Bronchial epithelial cell (primary cell): Measurements from ENCODE around the gene NYNRIN. TPM values are rescaled to one million over a fixed set of nuclear protein-coding genes. Genes with fewer than 3 reads are reported as not detected.

Experiments used
- DNase-seq: peaks from one replicate; pipeline ENCODE4 v3.0.0-alpha.2; 2010; ENCODE audit warnings: low read depth
- FAIRE-seq: peaks from 2 replicates; lab custom pipeline; 2011; peaks lifted over from hg19 to GRCh38; lab: Jason Lieb, UNC
- H3K27me3 ChIP-seq: 2 replicates; pipeline ENCODE4 v1.5.1; 2011; ENCODE audit warnings: low read length; ENCODE audit not compliant: control insufficient read depth, insufficient read depth
- H3K36me3 ChIP-seq: 2 replicates; pipeline ENCODE4 v1.5.1; 2011; ENCODE audit warnings: low read length; ENCODE audit not compliant: control insufficient read depth, insufficient read depth
- H3K4me3 ChIP-seq: 2 replicates; pipeline ENCODE4 v1.5.1; 2011; ENCODE audit warnings: mild to moderate bottlenecking, low read depth, low read length, control low read depth
- total RNA-seq: library from RNA; depleted of rRNA; stranded (reverse); fragments of >200 nt; gene quantifications from 2 replicates; pipeline ENCODE4 v1.2.1, GENCODE V29; 2014
- TF ChIP-seq, protein P1 (sequence below): IDR thresholded peaks from 2 replicates; pipeline ENCODE4 v1.5.1; 2011; ENCODE audit warnings: mild to moderate bottlenecking, moderate library complexity, low read length, control low read depth, inconsistent platforms; ENCODE audit not compliant: insufficient read depth, severe bottlenecking

Gene NYNRIN
- total RNA-seq, 1 donor from 2014 or later = 2.6 TPM

DNA sequence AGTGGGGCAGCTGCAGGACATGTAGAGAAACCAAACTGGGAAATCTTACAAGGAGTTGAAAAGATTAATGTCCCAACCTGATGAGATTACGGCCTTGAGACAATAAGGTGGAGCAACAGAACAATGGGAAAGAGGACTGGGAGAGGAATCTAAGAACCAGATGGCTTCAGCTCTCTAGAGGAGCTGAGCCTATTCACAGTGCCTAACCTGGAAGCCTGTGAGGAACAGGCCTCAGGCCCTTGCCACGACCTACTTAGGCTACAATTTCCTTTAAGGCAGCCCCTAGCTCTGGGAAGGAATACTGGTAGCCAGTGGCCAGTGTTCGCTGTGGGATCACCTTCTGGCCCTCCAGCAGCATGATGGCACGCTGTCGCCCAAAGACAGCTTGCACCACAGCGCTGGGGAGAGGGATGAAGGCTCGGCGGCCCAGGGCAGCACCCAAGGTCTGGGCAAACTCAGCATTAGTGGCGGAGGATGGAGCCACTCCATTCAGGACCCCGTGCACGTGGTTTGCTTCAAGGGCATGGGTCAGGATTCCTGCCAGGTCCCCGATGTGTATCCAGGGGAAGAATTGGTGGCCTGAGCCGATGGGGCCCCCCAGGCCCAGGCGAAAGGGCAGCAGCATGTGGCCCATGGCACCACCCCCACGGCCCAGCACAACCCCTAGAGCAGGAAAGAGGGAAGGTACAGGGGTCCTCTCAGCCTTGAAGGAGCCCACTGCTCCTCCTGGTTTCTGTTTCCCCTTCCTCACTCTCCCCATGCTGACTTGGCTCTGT, 41.2 kb downstream of the NYNRIN start:
- Histone ChIP-seq H3K4me3 (no peak overlapping the region), H3K36me3 (peaks cover 39% of the 10 kb centered on the region), H3K27me3 (no peaks in the 10 kb centered on the region)
- DNase-seq (no peak), FAIRE-seq (no peak)
- TF ChIP-seq, protein P1, sequence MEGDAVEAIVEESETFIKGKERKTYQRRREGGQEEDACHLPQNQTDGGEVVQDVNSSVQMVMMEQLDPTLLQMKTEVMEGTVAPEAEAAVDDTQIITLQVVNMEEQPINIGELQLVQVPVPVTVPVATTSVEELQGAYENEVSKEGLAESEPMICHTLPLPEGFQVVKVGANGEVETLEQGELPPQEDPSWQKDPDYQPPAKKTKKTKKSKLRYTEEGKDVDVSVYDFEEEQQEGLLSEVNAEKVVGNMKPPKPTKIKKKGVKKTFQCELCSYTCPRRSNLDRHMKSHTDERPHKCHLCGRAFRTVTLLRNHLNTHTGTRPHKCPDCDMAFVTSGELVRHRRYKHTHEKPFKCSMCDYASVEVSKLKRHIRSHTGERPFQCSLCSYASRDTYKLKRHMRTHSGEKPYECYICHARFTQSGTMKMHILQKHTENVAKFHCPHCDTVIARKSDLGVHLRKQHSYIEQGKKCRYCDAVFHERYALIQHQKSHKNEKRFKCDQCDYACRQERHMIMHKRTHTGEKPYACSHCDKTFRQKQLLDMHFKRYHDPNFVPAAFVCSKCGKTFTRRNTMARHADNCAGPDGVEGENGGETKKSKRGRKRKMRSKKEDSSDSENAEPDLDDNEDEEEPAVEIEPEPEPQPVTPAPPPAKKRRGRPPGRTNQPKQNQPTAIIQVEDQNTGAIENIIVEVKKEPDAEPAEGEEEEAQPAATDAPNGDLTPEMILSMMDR = no peak

DNA sequence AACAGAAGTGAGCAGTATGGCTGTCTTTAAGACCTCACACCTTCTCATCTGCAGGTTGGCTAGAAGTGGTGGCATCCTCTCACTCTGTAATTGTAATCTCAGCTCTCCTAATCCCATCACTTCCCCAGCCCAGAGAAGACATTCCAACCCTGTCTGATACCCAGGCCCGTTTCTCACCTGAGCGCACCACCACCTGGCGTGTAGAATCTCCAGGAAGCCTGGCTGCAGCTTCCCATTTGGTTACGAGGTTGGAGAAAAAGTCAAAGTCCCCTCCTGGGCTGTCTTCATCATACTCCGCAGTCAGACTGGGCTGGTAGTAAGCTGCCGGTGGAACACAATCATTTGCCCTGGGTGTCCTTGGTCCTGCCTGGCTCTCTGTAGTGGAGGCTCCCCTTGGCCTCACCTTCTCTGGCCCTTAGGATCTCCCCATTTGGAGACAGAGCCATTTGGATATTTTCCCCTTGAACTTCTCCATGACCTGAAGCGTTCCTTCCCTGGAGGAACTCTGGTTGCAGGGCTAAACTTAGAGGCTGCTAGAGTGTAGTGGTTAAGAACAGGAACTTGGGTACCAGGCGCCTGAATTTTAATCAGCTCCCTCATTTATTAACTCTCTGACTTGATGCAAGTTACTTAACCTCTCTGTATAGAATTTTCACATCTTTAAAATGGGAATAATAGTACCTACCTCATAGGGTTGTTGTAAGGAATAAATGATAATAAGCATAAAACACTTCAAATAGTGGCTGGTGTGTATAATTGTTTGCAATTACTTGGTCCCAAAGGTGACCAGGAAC, 42.0 kb downstream of the NYNRIN start:
- TF ChIP-seq, protein P1 = no peak
- FAIRE-seq (no peak), DNase-seq (no peak)
- Histone ChIP-seq H3K27me3 (no peaks in the 10 kb centered on the region), H3K36me3 (peaks cover 37% of the 10 kb centered on the region), H3K4me3 (no peak overlapping the region)

DNA sequence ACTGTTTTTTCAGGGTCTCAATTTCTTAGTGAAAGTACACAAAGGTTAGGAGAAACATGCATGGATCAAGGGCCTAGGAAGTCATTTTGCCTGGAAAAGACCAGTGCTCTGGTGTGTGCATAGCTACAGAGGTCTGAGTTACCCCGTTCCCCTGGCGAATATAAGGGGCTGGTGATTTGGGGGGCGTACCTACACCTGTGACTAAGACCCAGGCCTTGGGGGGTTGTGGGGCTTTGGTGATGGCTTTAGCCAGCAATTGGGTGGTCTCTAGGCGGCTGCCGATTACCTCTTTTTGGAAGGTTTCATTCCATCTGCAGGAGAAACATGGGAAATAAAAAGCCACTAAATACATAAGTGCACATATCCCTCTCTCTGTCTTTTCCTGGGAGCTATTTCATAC, 42.7 kb downstream of the NYNRIN start:
- TF ChIP-seq, protein P1 = no peak
- FAIRE-seq (no peak), DNase-seq (no peak)
- no peaks in the 10 kb centered on the region for H3K27me3 ChIP-seq
- H3K36me3 ChIP-seq = peaks cover 31% of the 10 kb centered on the region
- peak overlapping the region; percentile 77 for H3K4me3 ChIP-seq

DNA sequence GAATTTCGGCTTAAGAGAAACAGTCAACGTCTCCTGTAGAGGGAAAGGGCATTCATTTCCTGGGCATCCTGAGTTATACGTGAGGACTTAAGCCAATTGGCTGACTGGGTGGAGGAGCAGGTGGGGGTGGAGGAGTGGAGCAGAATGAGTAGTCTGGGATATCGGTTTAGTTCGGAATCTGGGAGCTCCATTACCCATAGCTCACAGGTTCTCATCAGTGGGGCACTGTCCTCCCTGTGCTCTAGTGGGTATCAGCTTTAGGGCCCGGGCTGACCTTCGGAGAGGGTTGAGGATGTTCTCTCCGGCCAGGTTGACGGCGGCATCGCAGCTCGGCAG, 43.1 kb downstream of the NYNRIN start:
- H3K27me3 ChIP-seq = no peaks in the 10 kb centered on the region
- peak; percentile 70 for DNase-seq
- TF ChIP-seq, protein P1 = no peak
- FAIRE-seq = no peak
- H3K36me3 ChIP-seq = peaks cover 30% of the 10 kb centered on the region
- peak overlapping the region; percentile 77 for H3K4me3 ChIP-seq

DNA sequence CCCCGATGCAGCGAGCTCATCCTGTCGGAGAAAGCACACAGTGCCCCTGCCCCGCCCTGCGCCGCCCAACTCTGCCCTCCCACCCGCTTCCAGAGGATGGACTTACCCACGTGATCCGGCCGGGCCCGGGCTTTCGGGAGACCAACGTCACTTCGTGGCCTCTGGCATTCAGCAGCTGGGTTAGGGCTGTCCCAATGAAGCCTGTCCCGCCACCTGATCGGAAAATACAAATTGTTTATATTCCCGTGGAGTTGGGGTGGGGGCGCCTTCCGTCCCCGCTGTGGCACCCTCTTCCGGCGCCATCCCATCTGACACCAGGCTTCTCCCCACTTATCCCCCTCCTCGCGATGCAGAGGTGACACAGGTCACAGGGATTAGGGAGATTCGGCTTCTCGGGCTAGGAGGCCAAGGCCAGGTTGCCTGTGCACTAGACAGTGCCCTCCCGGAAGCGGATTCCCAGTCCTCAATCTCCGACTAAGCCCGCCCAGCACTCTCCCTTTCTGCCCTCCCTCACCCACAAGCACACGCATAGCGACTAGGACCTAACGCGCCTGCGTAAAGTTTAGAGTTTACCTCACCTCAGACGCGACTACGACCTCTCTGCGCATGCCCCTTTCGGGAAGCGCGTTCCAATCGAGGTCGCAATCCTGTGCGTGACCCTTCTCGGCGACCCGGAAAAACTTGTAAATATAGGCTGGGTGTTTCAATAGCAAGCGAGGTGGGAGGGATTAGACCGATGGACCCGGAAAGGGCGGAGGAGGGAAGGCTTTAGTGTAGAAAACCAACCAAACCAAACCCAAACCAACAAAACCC, 43.6 kb downstream of the NYNRIN start, which contains the start of gene SDR39U1:
Gene SDR39U1, minus strand, starts transcription at position 537 of the 813 bp plus-strand sequence. Its CDS starts 7 bp downstream, at position 530.
- Histone ChIP-seq H3K27me3 (no peaks in the 10 kb centered on the region), H3K36me3 (peaks cover 24% of the 10 kb centered on the region), H3K4me3 (peak within 1 kb of the TSS; percentile 77)
- TF ChIP-seq, protein P1 = no peak
- FAIRE-seq (peak; percentile 91), DNase-seq (peak; percentile 99)
